Keratinocyte (primary cell): ENCODE data around the gene DHX15. TPM values are rescaled to one million over a fixed set of nuclear protein-coding genes. Genes with fewer than 3 reads are reported as not detected.

ENCODE experiments used
- DNase-seq: peaks from one replicate; pipeline ENCODE4 v3.0.0-alpha.2; 2011; ENCODE audit warnings: low read depth, missing footprints, low spot score
- FAIRE-seq: peaks from 2 replicates; lab custom pipeline; 2011; peaks lifted over from hg19 to GRCh38; lab: Jason Lieb, UNC
- H2AFZ ChIP-seq: 2 replicates; pipeline ENCODE4 v1.6.0; 2012; ENCODE audit warnings: low read length, control low read depth, inconsistent platforms; ENCODE audit not compliant: control insufficient read depth
- H3K27ac ChIP-seq: 2 replicates; pipeline ENCODE4 v1.5.1; 2011; ENCODE audit warnings: low read length; ENCODE audit not compliant: control insufficient read depth, insufficient read depth
- H3K27me3 ChIP-seq: 3 replicates; pipeline ENCODE4 v1.6.0; 2011; ENCODE audit warnings: low read length; ENCODE audit not compliant: control insufficient read depth, insufficient read depth; ENCODE audit errors: extremely low read depth
- H3K36me3 ChIP-seq, 2 experiments: 2 replicates in 1 of 2; 3 replicates in 1 of 2; pipeline ENCODE4 v1.5.1; 2011; ENCODE audit warnings: low read length in 2 of 2, mild to moderate bottlenecking in 1 of 2; ENCODE audit not compliant: control insufficient read depth in 2 of 2, insufficient read depth in 2 of 2; ENCODE audit errors: extremely low read depth in 1 of 2
- H3K4me1 ChIP-seq: 3 replicates; pipeline ENCODE4 v1.5.1; 2011; ENCODE audit warnings: low read length; ENCODE audit not compliant: control insufficient read depth, insufficient read depth; ENCODE audit errors: extremely low read depth
- H3K4me2 ChIP-seq: 3 replicates; pipeline ENCODE4 v1.6.0; 2011; ENCODE audit warnings: low read depth, low read length; ENCODE audit not compliant: control insufficient read depth, insufficient read depth; ENCODE audit errors: extremely low read depth
- H3K4me3 ChIP-seq, 3 experiments: fragments of 200-600 bp in 1 of 3; sonication (generic) in 1 of 3; 2 replicates in 2 of 3; 3 replicates in 1 of 3; pipeline ENCODE4 v1.5.1; 2011 to 2016; ENCODE audit warnings: low read length in 3 of 3, mild to moderate bottlenecking in 3 of 3, control low read depth in 2 of 3, inconsistent platforms in 1 of 3, low read depth in 1 of 3, mixed read lengths in 1 of 3, mixed run types in 1 of 3, moderate library complexity in 1 of 3; ENCODE audit not compliant: control insufficient read depth in 2 of 3, insufficient read depth in 2 of 3; ENCODE audit errors: extremely low read depth in 1 of 3
- H3K79me2 ChIP-seq: 2 replicates; pipeline ENCODE4 v1.6.0; 2012; ENCODE audit warnings: low read length; ENCODE audit not compliant: control insufficient read depth, insufficient read depth
- H3K9ac ChIP-seq: 3 replicates; pipeline ENCODE4 v1.6.0; 2011; ENCODE audit warnings: low read length; ENCODE audit not compliant: control insufficient read depth, insufficient read depth; ENCODE audit errors: extremely low read depth
- H3K9me1 ChIP-seq: 3 replicates; pipeline ENCODE4 v1.6.0; 2011; ENCODE audit warnings: low read length; ENCODE audit not compliant: control insufficient read depth, insufficient read depth; ENCODE audit errors: extremely low read depth
- H3K9me3 ChIP-seq: 2 replicates; pipeline ENCODE4 v1.5.1; 2012; ENCODE audit warnings: low read depth, low read length; ENCODE audit not compliant: control insufficient read depth
- H4K20me1 ChIP-seq: 3 replicates; pipeline ENCODE4 v1.6.0; 2011; ENCODE audit warnings: low read length; ENCODE audit not compliant: control insufficient read depth, insufficient read depth; ENCODE audit errors: extremely low read depth
- EZH2 ChIP-seq: IDR thresholded peaks from one replicate; pipeline ENCODE4 v1.6.1; 2012; ENCODE audit warnings: inconsistent platforms, mild to moderate bottlenecking, low read length, moderate library complexity
- dilution Hi-C: fragments of 300-500 bp; cut with MboI; formaldehyde crosslinking; loops from one replicate; pipeline ENCODE4 v1.7.0; 2020; ENCODE audit warnings: low sequenced_read_pairs; ENCODE audit not compliant: extremely low pct_ligation_motif_present
- polyA plus RNA-seq, 5 experiments: library from polyadenylated mRNA; depleted of rRNA in 3 of 5; stranded (reverse) in 3 of 5; stranded (forward) in 1 of 5; unstranded in 1 of 5; fragments of >200 nt; gene quantifications; 1 replicate in 1 of 5; 2 replicates in 3 of 5; 3 replicates in 1 of 5; pipeline versions ENCODE4 v1.2.1 to v1.2.3, GENCODE V29; 2011 to 2012; ENCODE audit warnings: missing spikeins in 2 of 5, low read depth in 1 of 5, low replicate concordance in 1 of 5
- TF ChIP-seq, protein P1 (sequence below), 3 experiments: IDR thresholded peaks in 1 of 3; conservative IDR thresholded peaks in 1 of 3; optimal IDR thresholded peaks in 1 of 3; 2 replicates in 2 of 3; 3 replicates in 1 of 3; pipeline versions ENCODE3 to v1.5.1; 2011; ENCODE audit warnings: low read length in 3 of 3, mild to moderate bottlenecking in 3 of 3, moderate library complexity in 2 of 3, control low read depth in 1 of 3, inconsistent platforms in 1 of 3; ENCODE audit not compliant: insufficient read depth in 2 of 3; ENCODE audit errors: extremely low read depth in 1 of 3

DHX15 gene
- polyA plus RNA-seq, 1 donor (not counting 4 experiments of a cell fraction or from before 2014, with no cell fraction given) = 206 TPM

DNA sequence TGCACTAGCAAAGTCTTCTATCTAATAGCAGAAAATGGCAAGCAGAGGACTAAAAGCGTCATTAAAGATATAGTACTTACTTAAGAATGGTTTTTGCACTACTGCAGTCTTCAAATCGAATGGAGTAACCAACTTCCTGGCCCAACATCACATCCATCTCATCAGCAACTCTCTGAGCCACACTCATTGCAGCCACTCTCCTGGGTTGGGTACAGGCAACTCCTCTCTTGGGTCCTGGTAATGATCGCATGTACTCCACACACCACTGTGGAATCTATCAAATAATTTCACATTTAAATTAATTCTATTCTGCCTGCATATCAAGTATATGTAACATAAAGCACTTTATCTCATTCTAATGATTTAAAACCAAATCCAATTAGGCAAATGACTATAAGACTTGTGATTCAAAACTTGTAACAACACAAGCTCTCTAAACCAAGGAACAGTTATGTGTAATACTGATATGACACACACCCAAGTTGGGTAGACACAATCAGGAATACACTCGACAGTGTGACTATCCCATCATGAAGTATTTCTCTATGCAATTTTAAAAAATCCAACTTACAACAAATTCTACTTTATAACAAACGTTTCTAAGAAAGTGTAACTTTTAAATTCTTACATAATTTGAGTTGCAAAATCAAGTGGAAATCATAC lies 13.6 kb downstream of the DHX15 start:
- peaks cover 98% of the 10 kb centered on the region for H3K79me2 ChIP-seq
- H3K4me1 ChIP-seq = no peaks in the 10 kb centered on the region
- H2AFZ ChIP-seq = no peak overlapping the region
- H3K4me2 ChIP-seq = no peak overlapping the region
- no peak for FAIRE-seq
- TF ChIP-seq, protein P1, sequence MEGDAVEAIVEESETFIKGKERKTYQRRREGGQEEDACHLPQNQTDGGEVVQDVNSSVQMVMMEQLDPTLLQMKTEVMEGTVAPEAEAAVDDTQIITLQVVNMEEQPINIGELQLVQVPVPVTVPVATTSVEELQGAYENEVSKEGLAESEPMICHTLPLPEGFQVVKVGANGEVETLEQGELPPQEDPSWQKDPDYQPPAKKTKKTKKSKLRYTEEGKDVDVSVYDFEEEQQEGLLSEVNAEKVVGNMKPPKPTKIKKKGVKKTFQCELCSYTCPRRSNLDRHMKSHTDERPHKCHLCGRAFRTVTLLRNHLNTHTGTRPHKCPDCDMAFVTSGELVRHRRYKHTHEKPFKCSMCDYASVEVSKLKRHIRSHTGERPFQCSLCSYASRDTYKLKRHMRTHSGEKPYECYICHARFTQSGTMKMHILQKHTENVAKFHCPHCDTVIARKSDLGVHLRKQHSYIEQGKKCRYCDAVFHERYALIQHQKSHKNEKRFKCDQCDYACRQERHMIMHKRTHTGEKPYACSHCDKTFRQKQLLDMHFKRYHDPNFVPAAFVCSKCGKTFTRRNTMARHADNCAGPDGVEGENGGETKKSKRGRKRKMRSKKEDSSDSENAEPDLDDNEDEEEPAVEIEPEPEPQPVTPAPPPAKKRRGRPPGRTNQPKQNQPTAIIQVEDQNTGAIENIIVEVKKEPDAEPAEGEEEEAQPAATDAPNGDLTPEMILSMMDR (optimal IDR thresholded peaks at IDR 0.05 in 1 of 3, IDR thresholded peaks at IDR 0.05 in 1 of 3, conservative IDR thresholded peaks at IDR 0.05 in 1 of 3; ENCODE audit: extremely low read depth in 1 of 3, insufficient read depth in 2 of 3, low read length in 3 of 3) = no peak
- TF ChIP-seq EZH2 = no peak
- no peaks in the 10 kb centered on the region for H3K9me3 ChIP-seq
- no peak overlapping the region for H3K4me3 ChIP-seq
- peaks cover 13 to 32% of the 10 kb centered on the region in 2 experiments for H3K36me3 ChIP-seq
- H3K27ac ChIP-seq = no peak overlapping the region
- no peaks in the 10 kb centered on the region for H3K27me3 ChIP-seq
- no peaks in the 10 kb centered on the region for H3K9me1 ChIP-seq
- H3K9ac ChIP-seq = no peak overlapping the region
- dilution Hi-C loops = no loop called here
- peaks cover 30% of the 10 kb centered on the region for H4K20me1 ChIP-seq
- DNase-seq = no peak

DNA sequence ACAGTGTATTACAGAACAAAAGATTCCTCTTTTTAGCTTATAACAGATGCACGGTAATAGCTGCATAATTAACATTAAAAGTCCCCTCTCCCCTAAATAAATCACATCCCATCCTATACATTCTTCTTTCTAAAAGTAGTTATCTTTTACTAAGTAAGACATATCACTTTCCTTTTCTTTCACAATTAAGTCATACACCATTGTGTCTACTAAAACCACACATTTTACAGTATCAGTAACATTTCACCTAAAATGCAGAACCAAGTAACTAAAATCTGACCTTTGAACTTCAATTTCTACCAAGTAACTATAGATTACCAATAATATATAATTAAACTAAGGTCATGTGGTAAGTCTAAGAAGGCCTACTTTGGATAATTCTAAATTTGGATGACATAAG lies 14.2 kb downstream of the DHX15 start:
- Histone ChIP-seq H2AFZ (no peak overlapping the region), H3K36me3 (peaks cover 13 to 32% of the 10 kb centered on the region in 2 experiments), H4K20me1 (peaks cover 30% of the 10 kb centered on the region), H3K9ac (no peak overlapping the region), H3K9me1 (no peaks in the 10 kb centered on the region), H3K27me3 (no peaks in the 10 kb centered on the region), H3K4me3 (no peak overlapping the region), H3K27ac (no peak overlapping the region), H3K9me3 (no peaks in the 10 kb centered on the region), H3K79me2 (peaks cover 98% of the 10 kb centered on the region), H3K4me2 (no peak overlapping the region), H3K4me1 (no peaks in the 10 kb centered on the region)
- dilution Hi-C loops = no loop called here
- DNase-seq (no peak), FAIRE-seq (no peak)
- TF ChIP-seq, protein P1 (optimal IDR thresholded peaks at IDR 0.05 in 1 of 3, IDR thresholded peaks at IDR 0.05 in 1 of 3, conservative IDR thresholded peaks at IDR 0.05 in 1 of 3; ENCODE audit: extremely low read depth in 1 of 3, insufficient read depth in 2 of 3, low read length in 3 of 3) = no peak
- TF ChIP-seq EZH2 = no peak
